Activated CD8-positive, alpha-beta memory T cell treated with anti-CD3 and anti-CD28 coated beads, Interleukin-2, amount 50 U/mL, for 1 hour (primary cell): ENCODE results near the gene PTTG2.

Experiments
- DNase-seq: peaks from one replicate; pipeline ENCODE4 v3.0.0-alpha.2; 2020; ENCODE audit errors: extremely low read depth

The PTTG2 gene

DNA sequence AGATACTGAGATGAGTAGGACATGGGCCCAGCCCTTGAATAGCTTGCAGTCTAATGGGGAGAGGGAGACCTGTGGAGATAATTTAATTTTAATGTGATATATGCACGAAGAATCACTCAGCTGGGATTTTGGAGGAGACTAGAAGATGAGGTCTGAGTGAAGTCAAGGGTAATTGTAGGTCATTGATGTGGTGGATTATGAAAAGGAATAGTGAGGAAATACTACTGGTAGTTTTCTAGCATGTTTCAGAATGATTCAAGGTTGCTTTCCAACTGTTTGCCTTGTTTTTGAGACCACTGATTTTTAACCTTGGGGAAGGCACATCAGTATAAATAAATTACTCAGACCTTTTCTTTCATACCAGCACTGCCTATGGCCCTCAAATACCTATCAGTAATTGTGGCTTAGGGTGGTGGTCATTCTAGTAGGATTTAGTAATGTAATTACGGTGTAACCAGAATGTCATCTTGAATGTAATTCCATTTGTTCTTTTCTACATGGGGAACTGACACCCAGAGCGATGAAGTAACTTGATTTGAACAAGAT, 25.6 kb downstream of the PTTG2 start:
- no peak for DNase-seq

DNA sequence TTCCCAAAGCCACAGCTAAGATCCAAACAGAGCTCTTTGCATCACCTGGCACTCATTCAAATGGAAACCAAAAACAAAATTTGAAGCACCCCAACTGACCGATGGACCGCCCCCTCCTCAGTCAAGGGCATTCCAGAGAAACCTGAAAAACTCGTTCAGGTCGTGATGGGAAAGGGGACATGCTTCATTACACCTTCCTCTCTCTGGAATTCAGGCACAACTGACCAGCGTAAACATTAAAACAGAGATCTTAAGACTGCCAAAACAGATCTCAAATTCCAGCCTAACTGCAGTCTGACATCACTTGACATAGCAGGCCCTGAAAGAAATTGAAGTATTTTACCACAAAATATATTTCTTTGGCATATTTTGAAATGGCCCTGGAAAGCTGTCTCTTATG, 28.5 kb downstream of the PTTG2 start:
- no peak for DNase-seq

DNA sequence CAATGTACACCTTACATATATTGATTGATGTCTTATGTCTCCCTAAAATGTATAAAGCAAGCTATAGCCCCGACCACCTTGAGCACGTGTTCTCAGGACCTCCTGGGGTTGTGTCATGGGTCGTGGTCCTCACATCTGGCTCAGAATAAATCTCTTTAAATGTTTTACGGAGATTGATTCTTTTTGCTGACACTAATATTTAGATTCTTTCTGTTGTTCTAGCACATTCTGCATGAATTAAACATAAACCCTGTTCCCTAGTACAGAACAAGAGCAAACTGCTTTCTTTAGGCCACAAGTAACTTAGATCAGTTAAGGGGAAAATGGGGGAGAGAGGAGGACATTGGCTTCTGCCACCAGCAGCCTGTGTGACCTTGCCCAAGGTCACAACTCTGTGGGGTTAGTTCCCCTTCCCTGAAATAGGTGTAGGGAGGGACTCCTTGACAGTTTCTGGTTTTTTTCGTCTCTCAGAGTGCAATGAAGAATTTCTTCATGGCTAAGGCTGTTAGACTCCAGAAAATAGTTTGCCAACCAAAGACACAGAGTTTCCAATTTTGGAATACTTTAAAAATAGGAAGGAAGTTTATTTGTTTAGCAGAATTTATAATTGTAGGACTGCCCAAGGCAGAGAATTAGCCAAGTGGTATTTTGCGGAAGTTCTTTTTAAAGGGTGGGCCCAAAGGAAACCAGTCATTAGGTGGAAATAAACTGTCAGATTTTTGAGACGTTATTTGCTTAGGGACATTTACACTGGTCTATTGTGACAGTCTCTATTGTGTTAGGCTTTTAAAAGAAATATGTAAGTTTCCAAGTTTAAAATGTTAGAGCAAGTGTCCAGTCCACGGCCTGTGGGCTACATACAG, 29.4 kb downstream of the PTTG2 start:
- DNase-seq, result no peak

DNA sequence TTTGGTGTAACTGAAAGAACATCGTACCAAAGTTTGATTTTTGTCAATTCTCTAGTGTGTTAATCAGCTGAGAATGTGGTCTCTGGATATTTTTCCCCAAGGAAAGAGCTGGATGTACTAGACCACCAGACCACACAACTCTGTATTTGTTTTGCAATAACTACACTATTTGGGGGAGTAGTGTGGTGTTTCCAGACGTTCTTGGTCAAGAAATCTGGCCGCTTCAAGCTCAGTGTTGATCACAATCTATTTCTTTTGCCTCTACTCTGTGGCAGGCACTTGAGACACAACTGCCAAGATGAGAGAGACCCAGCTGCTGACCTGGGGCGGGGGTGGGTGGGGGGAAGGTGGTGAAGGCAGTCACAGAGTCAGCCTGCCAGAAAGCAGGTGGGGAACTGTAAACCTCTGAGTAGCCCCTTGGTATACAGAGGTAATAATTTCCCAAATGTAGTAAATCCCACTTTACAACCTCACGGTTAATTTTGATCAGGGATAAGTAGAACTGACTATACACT, 30.6 kb downstream of the PTTG2 start:
- no peak for DNase-seq

DNA sequence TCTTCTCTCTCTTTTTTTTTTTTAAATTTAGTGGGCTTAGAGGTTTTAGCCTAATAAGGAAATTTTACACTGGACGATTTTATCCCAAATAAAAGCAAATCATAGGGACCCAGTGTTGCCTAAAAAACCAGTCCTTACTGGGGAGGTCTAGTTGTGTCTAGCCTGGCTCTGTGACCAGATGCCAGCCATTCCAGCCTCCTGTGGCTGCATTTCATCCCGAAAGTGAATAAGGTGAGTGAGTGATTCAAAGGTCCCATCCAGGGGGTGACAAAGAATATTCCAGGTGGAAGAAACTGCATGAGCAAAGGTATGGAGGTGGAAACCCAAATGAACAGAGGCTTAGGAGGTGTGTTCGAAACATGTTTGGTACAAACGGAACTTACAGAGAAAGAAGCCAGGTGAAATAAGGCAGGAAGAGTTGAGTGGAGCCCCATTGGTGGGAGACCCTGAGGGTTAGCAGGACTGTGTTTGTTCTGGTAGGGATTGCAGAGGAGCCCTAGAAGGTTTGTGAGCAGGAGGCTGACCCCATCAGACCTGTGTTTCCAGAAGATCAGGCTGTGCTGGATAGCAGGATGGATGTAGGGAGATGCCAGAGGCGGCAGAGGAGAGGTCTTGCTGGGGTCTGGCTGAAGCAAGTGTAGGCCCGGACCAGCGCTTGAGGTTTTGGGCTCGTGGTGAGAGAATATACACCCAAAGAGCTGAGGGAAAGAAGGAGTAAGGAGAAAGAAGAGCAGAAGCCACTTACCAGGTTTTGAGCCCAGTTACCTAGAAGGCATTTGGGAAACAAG, 31.6 kb downstream of the PTTG2 start:
- DNase-seq, result no peak

DNA sequence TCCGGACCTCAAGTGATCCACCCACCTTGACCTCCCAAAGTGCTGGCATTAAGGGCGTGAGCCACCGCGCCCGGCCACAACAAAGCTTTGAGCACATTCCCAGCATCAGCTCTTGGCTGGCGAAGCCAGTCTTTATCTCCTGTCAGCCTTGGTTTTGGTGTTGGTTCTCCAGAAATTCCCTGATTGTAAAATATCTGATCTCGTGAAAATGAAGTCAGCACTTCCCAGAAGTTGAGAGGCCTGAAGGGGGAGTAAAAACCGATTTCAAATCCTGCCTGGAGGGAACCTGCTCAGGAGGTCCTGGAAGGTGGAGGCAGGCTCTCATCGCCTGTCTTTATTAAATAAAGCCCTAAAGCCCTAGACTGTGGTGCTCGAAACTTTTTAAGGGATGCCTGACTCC, 33.6 kb downstream of the PTTG2 start:
- no peak for DNase-seq

DNA sequence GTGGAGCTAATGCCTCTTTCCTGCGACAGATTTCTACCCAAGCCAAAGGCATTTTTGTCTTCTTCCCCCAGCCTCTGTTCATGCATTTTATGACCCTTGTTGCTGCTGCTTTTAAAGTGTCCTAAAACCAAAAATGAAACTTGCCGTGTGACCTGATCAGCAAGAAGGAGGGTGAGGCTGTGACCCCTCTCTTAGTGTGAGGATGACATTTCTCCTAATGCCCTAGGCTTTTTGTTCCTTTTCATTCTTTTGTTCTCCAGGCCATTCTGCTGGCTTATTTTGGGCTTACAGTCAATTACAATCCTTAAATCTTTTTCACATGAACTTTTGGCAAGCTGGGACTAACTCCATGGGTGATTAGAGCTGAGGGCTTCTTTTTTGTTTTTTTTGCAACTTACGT, 34.4 kb downstream of the PTTG2 start:
- no peak for DNase-seq

DNA sequence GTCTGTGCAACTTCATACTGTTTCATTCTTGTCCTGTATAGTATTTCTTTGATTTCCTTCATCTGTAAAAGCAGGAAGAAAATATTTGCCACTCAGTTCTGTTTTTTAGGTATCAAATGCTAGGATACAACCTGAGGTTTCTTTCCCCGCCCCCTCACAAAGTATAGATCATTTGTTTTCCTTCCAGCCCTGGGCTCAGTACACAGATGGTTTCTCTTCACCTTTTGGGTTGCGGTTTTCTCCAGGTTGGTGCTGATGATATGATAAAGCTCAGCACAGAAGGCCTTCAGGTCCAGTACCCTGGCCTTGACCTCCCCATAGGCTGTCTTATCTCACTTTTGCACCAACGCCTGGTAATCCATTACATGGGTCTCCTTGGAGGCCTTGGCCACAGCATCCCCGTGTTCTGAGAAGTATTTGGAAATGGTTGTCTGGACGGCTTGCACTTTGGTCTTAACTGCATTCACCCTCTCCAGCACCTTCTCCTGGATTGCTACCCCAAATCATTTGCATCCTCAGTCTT, 35.2 kb downstream of the PTTG2 start:
- no peak for DNase-seq

DNA sequence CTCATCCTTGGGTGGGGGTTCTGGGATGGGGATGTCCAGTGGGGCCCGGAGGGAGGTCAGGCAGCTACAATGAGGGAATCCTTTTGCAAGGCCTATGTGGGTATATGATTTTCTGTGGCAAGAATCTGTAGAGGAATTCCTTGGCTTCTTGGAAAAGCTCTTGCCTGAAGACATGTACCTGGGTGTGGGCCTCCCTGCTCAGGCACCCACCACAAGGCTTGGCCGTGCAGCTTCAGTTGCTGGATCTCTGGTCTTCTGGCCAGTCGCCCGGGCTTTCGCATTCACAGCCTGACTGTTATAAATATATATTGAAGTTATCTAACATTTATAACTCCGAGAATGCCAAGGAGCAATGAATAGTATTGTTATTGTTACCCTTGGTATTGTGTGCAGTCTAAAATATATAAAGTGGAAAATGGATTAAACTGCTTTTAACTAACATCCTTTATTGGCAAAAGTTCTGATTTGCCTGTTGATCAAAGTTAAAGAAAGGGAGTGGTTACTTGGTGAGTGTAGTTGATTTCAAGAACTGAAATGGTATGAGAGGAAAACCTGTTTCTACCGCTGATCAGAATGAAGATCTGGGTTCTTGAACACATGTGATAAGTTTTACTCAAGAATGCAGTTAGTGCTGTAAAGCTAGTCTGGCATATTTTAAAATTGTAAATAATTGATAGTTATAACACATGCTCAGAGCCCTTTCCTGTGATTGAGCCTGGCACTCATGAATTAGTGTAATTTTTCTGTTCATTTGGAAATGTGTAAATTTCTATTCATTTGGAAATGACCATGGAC, 36.0 kb downstream of the PTTG2 start:
- DNase-seq, result no peak

DNA sequence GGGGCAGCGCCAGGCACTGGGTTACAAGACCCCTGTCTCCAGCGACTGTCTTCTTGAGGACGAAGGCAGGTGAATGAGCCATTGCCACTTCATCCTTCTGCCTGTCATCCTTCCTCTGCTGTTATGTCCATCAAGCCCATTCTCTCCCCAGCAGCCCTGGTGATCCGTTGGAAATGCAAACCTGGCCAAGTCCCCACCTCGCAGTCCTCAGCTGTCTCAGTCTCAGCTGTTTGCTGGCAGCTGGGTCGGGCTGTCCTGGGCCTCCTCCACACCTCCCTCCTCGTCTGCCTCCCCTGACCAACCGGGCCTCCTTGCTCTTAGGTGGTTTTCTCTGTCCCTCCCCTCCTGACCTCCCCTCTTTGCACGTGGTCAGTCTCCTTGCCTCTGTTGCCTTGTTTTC, 38.0 kb downstream of the PTTG2 start:
- no peak for DNase-seq

DNA sequence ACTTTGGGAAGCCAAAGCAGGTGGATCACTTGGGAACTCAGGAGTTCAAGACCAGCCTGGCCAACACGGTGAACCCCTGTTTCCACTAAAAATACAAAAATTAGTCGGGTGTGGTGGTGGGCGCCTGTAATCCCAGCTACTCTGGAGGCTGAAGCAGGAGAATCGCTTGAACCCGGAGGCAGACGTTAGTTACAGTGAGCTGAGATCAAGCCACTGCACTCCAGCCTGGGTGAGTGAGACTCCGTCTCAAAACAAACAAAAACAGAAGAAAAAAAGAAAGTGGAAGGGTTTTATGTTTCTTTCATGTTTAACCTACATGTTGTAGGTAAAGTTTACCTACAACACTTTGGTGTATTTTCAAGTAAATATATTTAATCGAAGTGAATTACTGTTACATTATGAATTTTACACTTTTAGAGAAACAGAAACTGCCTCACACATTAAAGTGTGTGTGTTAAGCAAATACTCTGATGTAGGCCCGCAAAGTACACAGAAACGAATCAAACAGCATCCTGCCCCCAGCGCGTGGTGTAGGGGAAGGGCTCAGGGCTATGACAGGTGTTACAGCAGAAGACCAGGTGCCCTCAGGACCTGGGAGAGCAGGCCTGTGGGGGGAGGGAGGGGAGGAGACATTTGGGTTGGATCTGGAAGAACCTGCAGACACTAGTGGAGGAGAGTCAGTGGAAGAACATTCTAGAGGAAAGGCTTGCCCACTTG, 39.0 kb downstream of the PTTG2 start:
- no peak for DNase-seq

DNA sequence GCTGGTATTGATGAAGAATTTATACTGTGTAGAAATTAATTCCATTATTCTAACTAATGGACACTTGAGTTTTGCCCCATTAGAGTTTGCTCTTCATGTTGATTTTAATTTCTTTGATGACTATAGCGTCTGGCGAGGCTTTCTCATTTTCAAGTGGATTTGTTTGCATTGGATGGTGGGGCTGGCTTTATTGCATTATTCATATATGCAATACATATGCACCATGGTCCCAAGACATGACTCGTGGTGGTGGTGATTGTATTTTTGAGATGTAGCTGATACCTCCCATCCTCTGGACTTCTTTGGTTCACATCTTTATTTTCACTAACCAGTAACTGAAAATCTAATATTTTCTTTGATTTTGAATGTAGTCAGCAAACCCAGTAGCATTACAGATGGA, 39.8 kb downstream of the PTTG2 start:
- DNase-seq, result no peak

DNA sequence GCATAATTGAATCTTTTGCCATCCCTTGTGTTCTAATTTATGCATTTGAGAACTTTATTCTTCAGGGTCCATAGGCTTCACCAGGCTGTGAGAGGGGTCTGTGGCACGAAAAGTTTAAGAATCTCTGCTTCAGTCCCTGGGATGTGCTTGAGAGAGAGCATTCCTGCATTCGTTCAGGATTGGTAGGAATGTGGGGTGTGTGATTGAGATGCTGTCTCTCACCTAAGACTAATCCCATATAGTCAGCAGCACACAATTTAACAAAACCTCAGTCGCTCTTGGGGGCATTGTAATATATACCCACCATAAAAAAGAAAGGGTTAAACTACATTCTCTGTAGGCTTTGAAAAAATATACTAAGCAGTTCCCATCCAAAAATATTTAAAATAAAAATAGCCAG, 41.7 kb downstream of the PTTG2 start:
- no peak for DNase-seq

DNA sequence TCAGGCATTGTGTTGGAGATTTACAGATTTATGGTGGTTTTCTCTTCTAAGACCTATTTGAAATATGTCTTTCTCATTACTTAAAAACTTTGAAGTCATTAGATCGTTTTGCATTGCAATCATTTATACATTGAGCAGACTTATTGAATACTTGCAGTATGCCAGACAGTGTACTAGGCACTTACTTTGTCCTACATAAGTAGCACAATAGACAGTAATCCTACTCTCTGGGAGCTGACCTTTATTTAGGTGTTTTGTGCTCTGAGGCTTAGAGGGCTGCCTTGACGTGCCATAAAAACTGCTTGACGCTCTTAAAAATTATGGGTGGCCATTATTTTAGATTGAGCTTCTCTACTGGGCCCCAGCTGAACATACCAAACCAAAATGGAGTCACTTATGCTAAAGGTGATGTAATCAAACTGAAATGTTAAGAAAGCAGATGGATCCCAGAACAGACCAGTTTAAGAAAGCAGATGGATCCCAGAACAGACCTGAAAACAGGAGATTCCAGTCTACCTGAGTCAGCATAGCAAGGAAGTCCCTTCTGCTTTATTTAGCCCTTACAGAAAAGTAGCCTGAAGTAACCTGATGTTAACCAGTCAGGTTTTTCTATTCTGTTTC, 42.4 kb downstream of the PTTG2 start:
- no peak for DNase-seq

DNA sequence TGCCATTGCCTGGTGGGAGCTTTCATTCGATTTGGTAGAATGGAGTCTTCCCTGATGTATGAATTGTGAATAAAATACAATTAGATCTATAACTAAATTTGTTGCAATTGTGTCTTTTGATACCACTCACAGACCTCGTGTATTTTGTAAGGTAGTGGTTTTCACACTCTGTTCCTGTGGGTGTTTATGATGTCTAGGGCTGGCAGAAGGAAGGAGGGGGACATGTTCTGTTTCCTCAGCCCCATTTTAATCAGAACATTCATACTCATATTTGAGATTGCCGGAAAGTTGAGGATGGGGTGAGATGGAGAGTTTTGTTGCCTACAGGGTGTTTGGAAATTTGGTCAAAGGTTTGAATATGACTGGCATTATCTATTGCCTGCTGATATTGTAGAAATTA, 42.9 kb downstream of the PTTG2 start:
- DNase-seq, result no peak

DNA sequence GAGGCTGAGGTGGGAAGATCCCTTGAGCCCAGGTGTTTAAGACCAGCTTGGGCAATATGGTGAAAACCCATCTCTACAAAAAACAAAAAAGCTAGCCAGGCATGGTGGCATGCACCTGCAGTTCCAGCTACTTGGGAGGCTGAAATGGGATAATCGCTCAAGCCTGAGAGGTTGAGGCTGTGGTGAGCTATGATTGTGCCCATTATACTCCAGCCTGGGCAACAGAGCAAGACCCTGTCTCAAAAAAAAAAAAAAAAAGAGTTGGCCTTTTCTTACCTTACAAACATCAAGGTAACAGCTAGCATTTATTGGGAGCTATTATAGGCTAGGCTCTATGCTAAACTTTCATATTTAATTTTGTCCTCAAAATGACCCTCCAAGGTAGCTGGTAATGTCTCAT, 43.4 kb downstream of the PTTG2 start:
- no peak for DNase-seq

DNA sequence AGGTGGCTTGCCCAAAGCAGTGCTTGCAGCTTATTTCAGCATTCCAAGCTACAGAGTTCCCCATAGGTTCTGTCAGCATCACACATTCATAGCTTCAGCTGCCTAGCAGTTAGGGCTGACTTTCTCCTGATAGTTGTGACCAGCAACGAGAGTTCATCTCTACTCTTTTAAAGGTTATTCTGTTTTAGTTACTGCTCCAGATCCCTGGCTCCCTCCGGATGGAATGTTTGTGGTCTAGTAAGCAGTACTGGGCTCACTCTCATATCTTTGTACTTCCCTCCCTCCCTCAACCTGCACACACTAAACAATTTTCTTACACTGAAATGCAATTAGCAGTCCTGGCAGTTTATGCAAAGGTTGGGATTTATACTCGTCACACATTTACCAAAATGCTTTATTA, 43.9 kb downstream of the PTTG2 start:
- no peak for DNase-seq

DNA sequence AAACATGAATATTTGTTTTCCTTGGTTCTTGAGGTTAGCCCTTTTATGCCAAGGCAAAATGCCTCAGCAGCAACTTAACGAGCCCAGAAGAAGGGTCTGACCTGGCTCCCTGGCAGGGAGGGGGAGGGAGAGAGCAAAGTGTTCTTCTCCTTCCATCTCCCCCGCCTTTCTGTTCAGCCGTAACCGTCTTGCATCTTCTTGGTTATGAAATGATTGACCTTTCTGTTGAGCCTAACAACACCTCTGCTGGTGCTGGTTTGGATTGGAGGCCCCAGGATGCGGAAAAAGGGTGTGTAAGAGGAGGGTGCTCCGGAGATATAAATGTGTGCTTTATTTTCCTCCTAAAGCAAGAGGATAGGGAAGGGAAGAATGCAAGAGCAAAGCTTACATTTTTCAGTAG, 44.7 kb downstream of the PTTG2 start:
- no peak for DNase-seq

DNA sequence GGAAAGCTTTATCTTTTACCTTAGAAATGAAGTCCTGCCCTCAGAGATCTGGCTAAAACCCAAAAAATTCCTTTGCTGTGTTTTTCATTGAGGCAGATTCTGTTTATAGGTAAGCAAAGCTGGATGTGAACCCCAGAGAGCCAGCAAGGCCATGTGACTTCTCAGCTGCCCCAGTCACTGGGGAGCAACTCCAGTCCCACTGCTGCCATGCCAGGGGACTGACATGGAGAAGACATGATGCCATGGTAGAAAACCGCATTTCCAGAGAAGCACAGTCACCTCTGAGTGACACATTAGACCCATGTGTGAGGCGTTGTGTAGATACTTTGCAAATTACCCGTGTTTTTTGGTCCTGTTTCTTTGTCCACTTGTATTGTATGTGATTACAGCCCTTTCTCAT, 45.4 kb downstream of the PTTG2 start:
- DNase-seq, result no peak

DNA sequence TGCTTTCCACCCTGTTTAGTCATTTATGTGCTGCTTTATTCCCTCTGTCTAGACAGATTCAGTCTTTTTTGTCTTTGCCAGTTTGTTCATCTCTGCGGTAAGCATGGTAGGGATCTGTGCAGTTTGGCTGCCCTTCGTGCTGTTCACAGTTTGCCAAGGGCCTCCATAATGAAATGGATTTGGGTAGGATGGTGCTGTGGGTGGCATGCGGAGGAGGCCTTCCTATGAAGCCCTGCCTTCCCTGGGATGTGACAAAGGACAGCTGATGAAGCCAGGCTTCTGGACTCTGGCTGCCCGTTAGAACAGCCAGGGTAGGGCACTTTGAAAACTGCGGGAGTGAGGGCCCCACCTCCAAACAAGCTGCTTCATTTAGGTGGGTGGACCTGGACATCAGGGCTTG, 47.4 kb downstream of the PTTG2 start:
- DNase-seq, result no peak
